ENCODE measurements around the gene CCR4.
"Not testable (repeated sequence)": the region's sequence is repeated elsewhere in the genome, so short reads cannot be mapped to it uniquely, and the experiment has no call there.

CCR4 gene

DNA sequence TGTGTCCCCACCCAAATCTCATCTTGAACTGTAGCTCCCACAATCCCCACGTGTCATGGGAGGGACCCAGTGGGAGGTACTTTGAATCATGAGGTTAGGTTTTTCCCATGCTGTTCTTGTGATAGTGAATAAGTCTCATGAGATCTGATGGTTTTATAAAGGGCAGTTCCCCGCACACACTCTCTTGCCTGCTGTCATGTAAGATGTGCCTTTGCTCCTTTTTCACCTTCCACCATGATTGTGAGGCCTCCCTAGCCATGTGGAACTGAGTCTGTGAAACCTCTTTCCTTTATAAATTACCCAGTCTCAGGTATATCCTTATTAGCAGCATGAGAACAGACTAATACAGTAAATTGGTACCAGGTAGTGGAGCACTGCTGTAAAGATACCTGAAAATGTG, 13.3 kb downstream of the CCR4 start:
- H3K36me3 ChIP-seq (ENCODE audit: control insufficient read depth in 2 of 2, insufficient read depth in 1 of 2, low read length in 2 of 2); H3K9me3 ChIP-seq (ENCODE audit: control insufficient read depth, insufficient read depth, low read depth, low read length); H3K4me3 ChIP-seq (ENCODE audit: low read depth, low read length); H3K27ac ChIP-seq (ENCODE audit: extremely low read depth, low read depth, low read length); CTCF ChIA-PET; POLR2A ChIA-PET; H3K4me1 ChIP-seq (ENCODE audit: control insufficient read depth, insufficient read depth, low read length): not testable (repeated sequence)

GRCh38 chr3:32965617-32966213, 14.3 kb downstream of the CCR4 start:
- H3K4me3 ChIP-seq (ENCODE audit: low read depth, low read length); H3K4me1 ChIP-seq (ENCODE audit: control insufficient read depth, insufficient read depth, low read length); H3K9me3 ChIP-seq (ENCODE audit: control insufficient read depth, insufficient read depth, low read depth, low read length); CTCF ChIA-PET; POLR2A ChIA-PET; H3K36me3 ChIP-seq (ENCODE audit: control insufficient read depth in 2 of 2, insufficient read depth in 1 of 2, low read length in 2 of 2); H3K27ac ChIP-seq (ENCODE audit: extremely low read depth, low read depth, low read length): not testable (repeated sequence)
- TF ChIP-seq ZNF585B (tag by site-specific recombination; IDR thresholded peaks at IDR 0.05), result peak; percentile 95

GRCh38 chr3:32966627-32967026, 15.2 kb downstream of the CCR4 start:
- CTCF ChIA-PET; POLR2A ChIA-PET; H3K36me3 ChIP-seq (ENCODE audit: control insufficient read depth in 2 of 2, insufficient read depth in 1 of 2, low read length in 2 of 2); H3K27ac ChIP-seq (ENCODE audit: extremely low read depth, low read depth, low read length); H3K4me3 ChIP-seq (ENCODE audit: low read depth, low read length); H3K4me1 ChIP-seq (ENCODE audit: control insufficient read depth, insufficient read depth, low read length); H3K9me3 ChIP-seq (ENCODE audit: control insufficient read depth, insufficient read depth, low read depth, low read length): not testable (repeated sequence)
- peak; percentile 63 for TF ChIP-seq SETDB1 (IDR thresholded peaks at IDR 0.05; ENCODE audit: insufficient read length, low read length)

GRCh38 chr3:32968166-32968919, 16.9 kb downstream of the CCR4 start:
- H3K4me3 ChIP-seq (ENCODE audit: low read depth, low read length), result no peak overlapping the region
- H3K27ac ChIP-seq (ENCODE audit: extremely low read depth, low read depth, low read length), result no peak overlapping the region
- H3K9me3 ChIP-seq (ENCODE audit: control insufficient read depth, insufficient read depth, low read depth, low read length), result no peaks in the 10 kb centered on the region
- POLR2A ChIA-PET, result no interaction called here
- CTCF ChIA-PET, result interaction anchor here (0.7 to 1.4 kb wide), 2 partner anchors 21 to 429 kb away, joined by 3 to 4 read pairs; no protein-coding TSS in a partner anchor
- no peaks in the 10 kb centered on the region for H3K4me1 ChIP-seq (ENCODE audit: control insufficient read depth, insufficient read depth, low read length)
- no peaks in the 10 kb centered on the region for H3K36me3 ChIP-seq (ENCODE audit: control insufficient read depth in 2 of 2, insufficient read depth in 1 of 2, low read length in 2 of 2)
- TF ChIP-seq ZNF768 (tag by site-specific recombination; IDR thresholded peaks at IDR 0.05), result no peak

DNA sequence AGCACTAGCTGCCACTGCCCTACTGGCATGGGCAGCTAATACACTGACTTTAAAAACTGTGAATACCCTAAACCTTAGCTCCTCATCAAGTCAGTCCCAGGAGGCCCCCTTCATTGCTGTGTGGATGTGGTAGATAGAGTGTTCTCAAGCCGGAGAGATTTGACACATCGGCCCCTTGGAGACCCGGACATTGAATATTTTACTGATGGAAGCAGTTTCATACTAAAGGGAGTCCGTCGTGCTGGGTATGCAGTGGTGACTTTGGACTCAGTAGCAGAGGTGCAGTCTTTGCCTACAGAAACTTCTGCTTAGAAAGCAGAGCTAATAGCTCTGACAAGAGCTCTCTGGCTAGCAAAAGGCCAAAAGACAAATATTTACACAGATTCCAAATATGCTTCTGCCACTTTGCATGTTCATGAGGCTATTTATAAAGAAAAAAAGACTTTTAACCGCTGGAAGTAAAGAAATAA, 17.5 kb downstream of the CCR4 start:
- no peaks in the 10 kb centered on the region for H3K36me3 ChIP-seq (ENCODE audit: control insufficient read depth in 2 of 2, insufficient read depth in 1 of 2, low read length in 2 of 2)
- no peak overlapping the region for H3K4me3 ChIP-seq (ENCODE audit: low read depth, low read length)
- ChIA-PET CTCF (interaction anchor here (1.4 kb wide), 1 partner anchor 22 kb away, joined by 4 read pairs; no protein-coding TSS in a partner anchor), POLR2A (interaction anchor here (0.6 kb wide), 1 partner anchor 12 kb away, joined by 3 read pairs; no protein-coding TSS in a partner anchor)
- H3K9me3 ChIP-seq (ENCODE audit: control insufficient read depth, insufficient read depth, low read depth, low read length), result no peaks in the 10 kb centered on the region
- no peak overlapping the region for H3K27ac ChIP-seq (ENCODE audit: extremely low read depth, low read depth, low read length)
- no peaks in the 10 kb centered on the region for H3K4me1 ChIP-seq (ENCODE audit: control insufficient read depth, insufficient read depth, low read length)
- TF ChIP-seq ZNF37A (tag by site-specific recombination; IDR thresholded peaks at IDR 0.05) (no peak), ZBTB44 (tag by site-specific recombination; IDR thresholded peaks at IDR 0.05) (no peak)
- TF ChIP-seq, protein P1, sequence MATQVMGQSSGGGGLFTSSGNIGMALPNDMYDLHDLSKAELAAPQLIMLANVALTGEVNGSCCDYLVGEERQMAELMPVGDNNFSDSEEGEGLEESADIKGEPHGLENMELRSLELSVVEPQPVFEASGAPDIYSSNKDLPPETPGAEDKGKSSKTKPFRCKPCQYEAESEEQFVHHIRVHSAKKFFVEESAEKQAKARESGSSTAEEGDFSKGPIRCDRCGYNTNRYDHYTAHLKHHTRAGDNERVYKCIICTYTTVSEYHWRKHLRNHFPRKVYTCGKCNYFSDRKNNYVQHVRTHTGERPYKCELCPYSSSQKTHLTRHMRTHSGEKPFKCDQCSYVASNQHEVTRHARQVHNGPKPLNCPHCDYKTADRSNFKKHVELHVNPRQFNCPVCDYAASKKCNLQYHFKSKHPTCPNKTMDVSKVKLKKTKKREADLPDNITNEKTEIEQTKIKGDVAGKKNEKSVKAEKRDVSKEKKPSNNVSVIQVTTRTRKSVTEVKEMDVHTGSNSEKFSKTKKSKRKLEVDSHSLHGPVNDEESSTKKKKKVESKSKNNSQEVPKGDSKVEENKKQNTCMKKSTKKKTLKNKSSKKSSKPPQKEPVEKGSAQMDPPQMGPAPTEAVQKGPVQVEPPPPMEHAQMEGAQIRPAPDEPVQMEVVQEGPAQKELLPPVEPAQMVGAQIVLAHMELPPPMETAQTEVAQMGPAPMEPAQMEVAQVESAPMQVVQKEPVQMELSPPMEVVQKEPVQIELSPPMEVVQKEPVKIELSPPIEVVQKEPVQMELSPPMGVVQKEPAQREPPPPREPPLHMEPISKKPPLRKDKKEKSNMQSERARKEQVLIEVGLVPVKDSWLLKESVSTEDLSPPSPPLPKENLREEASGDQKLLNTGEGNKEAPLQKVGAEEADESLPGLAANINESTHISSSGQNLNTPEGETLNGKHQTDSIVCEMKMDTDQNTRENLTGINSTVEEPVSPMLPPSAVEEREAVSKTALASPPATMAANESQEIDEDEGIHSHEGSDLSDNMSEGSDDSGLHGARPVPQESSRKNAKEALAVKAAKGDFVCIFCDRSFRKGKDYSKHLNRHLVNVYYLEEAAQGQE (tag by site-specific recombination; IDR thresholded peaks at IDR 0.05), result no peak
